GM18520 (cell line): ENCODE data around the gene CASP8.
"Not testable (repeated sequence)": the region's sequence is repeated elsewhere in the genome, so short reads cannot be mapped to it uniquely, and the experiment has no call there.

ENCODE experiments used
- ATAC-seq: cut with Tn5 transposase; IDR thresholded peaks from one replicate; pipeline ENCODE4 v1.9.1; 2021; ENCODE audit not compliant: unreplicated experiment

CASP8 gene

GRCh38 chr2:201269764-201270163 is 9.4 kb downstream of the CASP8 start:
- no peak for ATAC-seq

GRCh38 chr2:201270293-201271001 is 10.1 kb downstream of the CASP8 start:
- ATAC-seq = no peak

- ATAC-seq = no peak
Observed at GRCh38 chr2:201271917-201272316, 11.6 kb downstream of the CASP8 start.

- no peak for ATAC-seq
Observed at GRCh38 chr2:201273330-201273983, 13.1 kb downstream of the CASP8 start.

- no peak for ATAC-seq
Observed at GRCh38 chr2:201275069-201275468, 14.7 kb downstream of the CASP8 start.

GRCh38 chr2:201275990-201276389 is 15.7 kb downstream of the CASP8 start:
- ATAC-seq = no peak

- no peak for ATAC-seq
Observed at GRCh38 chr2:201276511-201276910, 16.2 kb downstream of the CASP8 start.

GRCh38 chr2:201279079-201279478 is 18.7 kb downstream of the CASP8 start:
- ATAC-seq = no peak

- no peak for ATAC-seq
Observed at GRCh38 chr2:201280191-201281040, 20.1 kb downstream of the CASP8 start.

GRCh38 chr2:201285499-201285898 is 25.2 kb downstream of the CASP8 start:
- no peak for ATAC-seq

- ATAC-seq = not testable (repeated sequence)
Observed at GRCh38 chr2:201290457-201291148, 30.3 kb downstream of the CASP8 start.

GRCh38 chr2:201298462-201299052 is 38.2 kb downstream of the CASP8 start:
- ATAC-seq = no peak

GRCh38 chr2:201299929-201300328 is 39.6 kb downstream of the CASP8 start:
- not testable (repeated sequence) for ATAC-seq

- ATAC-seq = no peak
Observed at GRCh38 chr2:201307876-201308275, 47.5 kb downstream of the CASP8 start.

GRCh38 chr2:201308914-201309313 is 48.6 kb downstream of the CASP8 start:
- ATAC-seq = no peak

GRCh38 chr2:201313362-201313761 is 53.0 kb downstream of the CASP8 start:
- ATAC-seq = no peak

GRCh38 chr2:201319511-201319910 is 59.2 kb downstream of the CASP8 start:
- no peak for ATAC-seq

GRCh38 chr2:201320257-201320656 is 59.9 kb downstream of the CASP8 start:
- no peak for ATAC-seq

- no peak for ATAC-seq
Observed at GRCh38 chr2:201320701-201321100, 60.4 kb downstream of the CASP8 start.

- ATAC-seq = no peak
Observed at GRCh38 chr2:201322772-201323171, 62.4 kb downstream of the CASP8 start.

- no peak for ATAC-seq
Observed at GRCh38 chr2:201327678-201328077, 67.3 kb downstream of the CASP8 start.
